Aorta (tissue), 5 donors: ENCODE measurements around the gene HCK. TPM values are rescaled to one million over a fixed set of nuclear protein-coding genes. Genes with fewer than 3 reads are reported as not detected.

Experiments
- ATAC-seq: fragments of 200-7000 bp; cut with Tn5 transposase; one replicate; pipeline ENCODE4 v1.9.1; 2022; ENCODE audit warnings: moderate library complexity; ENCODE audit not compliant: low FRiP score
- DNase-seq, 2 donors: peaks; one replicate each; pipeline ENCODE4 v3.0.0-alpha.2; 2020
- H3K27ac ChIP-seq, 2 donors: one replicate each; pipeline ENCODE4 v1.5.1; 2013; ENCODE audit warnings: low read length in 2 of 2, mild to moderate bottlenecking in 2 of 2, moderate library complexity in 2 of 2, control low read depth in 1 of 2, inconsistent platforms in 1 of 2, low read depth in 1 of 2
- H3K27me3 ChIP-seq, 2 donors: one replicate each; pipeline ENCODE4 v1.6.1; 2013; ENCODE audit warnings: control low read depth in 1 of 2, low read length in 1 of 2, mild to moderate bottlenecking in 1 of 2, moderate library complexity in 1 of 2; ENCODE audit not compliant: insufficient read depth in 2 of 2, control insufficient read depth in 1 of 2
- H3K36me3 ChIP-seq, 2 donors: one replicate each; pipeline ENCODE4 v1.6.1; 2013; ENCODE audit warnings: control low read depth in 1 of 2, low read length in 1 of 2, mild to moderate bottlenecking in 1 of 2; ENCODE audit not compliant: insufficient read depth in 2 of 2, control insufficient read depth in 1 of 2
- H3K4me1 ChIP-seq, 2 donors: one replicate each; pipeline ENCODE4 v1.6.1; 2013; ENCODE audit warnings: low read length in 2 of 2, control low read depth in 1 of 2, mild to moderate bottlenecking in 1 of 2, moderate library complexity in 1 of 2; ENCODE audit not compliant: insufficient read depth in 2 of 2, control insufficient read depth in 1 of 2
- H3K4me3 ChIP-seq, 2 donors: one replicate each; pipeline ENCODE4 v1.5.1; 2013; ENCODE audit warnings: low read length in 2 of 2, control low read depth in 1 of 2, mild to moderate bottlenecking in 1 of 2
- H3K9me3 ChIP-seq: one replicate; pipeline ENCODE4 v1.6.1; 2013; ENCODE audit warnings: mild to moderate bottlenecking, low read length; ENCODE audit not compliant: control insufficient read depth
- WGBS, 2 donors: extraction: QIAGEN DNeasy Blood & Tissue Kit; methylation state at CpG; one replicate each; pipeline ENCODE4 v1.1.7; 2013; 5-methylcytosine and 5-hydroxymethylcytosine counted together
- intact Hi-C, 2 donors: fragments of 100-400 bp; cut with DNase I; formaldehyde crosslinking; loops; one replicate each; pipeline versions ENCODE4 v1.14.2 to v1.15.0; 2022
- polyA plus RNA-seq, 2 donors: library from polyadenylated mRNA; stranded (reverse); fragments of 200-250 nt; gene quantifications; one replicate each; pipeline ENCODE4 v1.2.3, GENCODE V29; 2013
- total RNA-seq, 2 donors: library from RNA; stranded (reverse); fragmentation: NEBNext Ultra II Directional; extraction: Animal tissue kit (Norgen Biotek cat#: 25700); gene quantifications; one replicate each; pipeline ENCODE4 v1.2.1, GENCODE V29; 2021
- donor health status: healthy with polysubstance abuse.
- donor health status: Bipolar disorder and iron deficiency.
- donor health status: DM: no; HTN: no; CAD: no.
- donor health status: DM: no; HTN: no; CAD: no.
- donor health status: DM: yes; HTN: yes; CAD: no.

The HCK gene
- total and polyA plus RNA-seq, 4 donors = 4.0 to 28.6 (median 20.3) TPM

DNA sequence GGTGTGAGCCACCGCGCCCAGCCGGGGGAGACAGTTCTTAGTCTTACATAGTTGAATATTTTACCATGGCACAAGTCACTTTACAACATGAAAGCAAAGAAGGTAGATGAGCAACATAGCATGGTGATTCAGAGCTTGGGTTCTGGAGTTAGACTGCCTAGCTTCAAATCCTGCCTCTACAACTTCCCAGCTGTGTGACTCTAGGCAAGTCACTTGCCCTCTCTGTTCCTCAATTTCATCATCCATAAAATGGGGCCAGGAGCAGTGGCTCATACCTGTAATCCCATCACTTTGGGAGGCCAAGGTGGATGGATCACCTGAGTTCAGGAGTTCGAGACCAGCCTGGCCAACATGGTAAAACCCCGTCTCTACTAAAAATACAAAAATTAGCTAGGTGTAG lies 26.3 kb downstream of the HCK start:
- Histone ChIP-seq H3K27me3 (no peaks in the 10 kb centered on the region), H3K36me3 (no peaks in the 10 kb centered on the region), H3K4me1 (no peaks in the 10 kb centered on the region), H3K27ac (no peak overlapping the region), H3K4me3 (no peak overlapping the region), H3K9me3 (no peaks in the 10 kb centered on the region)
- no peak for ATAC-seq
- 73 to 96% methylated on average over 5 of the region's 5 CpGs for WGBS, 2 donors
- intact Hi-C loops = no loop called here
- no peak for DNase-seq

DNA sequence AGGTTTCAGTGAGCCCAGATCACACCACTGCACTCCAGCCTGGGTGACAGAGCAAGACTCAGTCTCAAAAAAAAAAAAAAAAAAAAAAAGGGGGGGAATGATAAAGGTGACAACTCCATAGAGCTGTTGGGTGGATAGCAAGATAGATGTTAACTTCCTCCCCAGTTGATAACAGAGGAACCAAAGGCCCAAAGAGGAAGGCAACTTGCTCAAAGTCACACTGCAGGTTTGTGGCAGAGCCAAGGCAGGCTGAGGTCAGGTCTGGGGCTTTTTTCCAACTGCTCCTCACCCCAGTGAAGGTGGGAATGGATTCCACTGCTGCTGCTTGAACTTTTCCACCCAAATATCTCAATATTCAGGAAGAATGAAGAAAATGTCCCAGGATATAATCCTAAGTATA lies 26.7 kb downstream of the HCK start:
- no peaks in the 10 kb centered on the region for H3K27me3 ChIP-seq
- no peaks in the 10 kb centered on the region for H3K4me1 ChIP-seq
- H3K36me3 ChIP-seq = no peaks in the 10 kb centered on the region
- DNase-seq (no peak), ATAC-seq (no peak)
- no peak overlapping the region for H3K4me3 ChIP-seq
- intact Hi-C loops = no loop called here
- H3K9me3 ChIP-seq = no peaks in the 10 kb centered on the region
- H3K27ac ChIP-seq = no peak overlapping the region

DNA sequence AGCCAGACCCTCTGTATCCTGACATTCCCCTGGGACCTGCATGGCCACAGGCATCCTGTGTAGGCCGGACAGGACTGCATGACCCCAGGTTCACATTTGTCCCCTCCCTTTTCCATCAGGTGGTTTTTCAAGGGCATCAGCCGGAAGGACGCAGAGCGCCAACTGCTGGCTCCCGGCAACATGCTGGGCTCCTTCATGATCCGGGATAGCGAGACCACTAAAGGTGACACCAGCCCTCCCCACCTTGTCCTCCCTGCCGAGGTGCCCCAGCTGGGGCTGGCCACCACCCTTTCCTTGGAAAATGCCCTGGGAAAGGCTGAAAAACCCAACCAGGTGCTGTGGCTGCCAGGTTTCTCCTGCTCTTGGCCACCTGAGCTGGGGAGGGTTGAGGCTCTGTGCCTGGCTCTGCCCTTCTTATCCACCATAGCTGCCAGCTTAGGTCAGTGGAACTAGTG lies 27.6 kb downstream of the HCK start:
- H3K36me3 ChIP-seq = no peaks in the 10 kb centered on the region
- ATAC-seq (no peak), DNase-seq (peak in 1 of 2 donors; percentile 51)

GRCh38 chr20:32080783-32081182 lies 28.7 kb downstream of the HCK start:
- no peaks in the 10 kb centered on the region for H3K36me3 ChIP-seq
- intact Hi-C loops = no loop called here
- no peak overlapping the region for H3K27ac ChIP-seq
- H3K9me3 ChIP-seq = no peaks in the 10 kb centered on the region
- 63 to 88% methylated on average over 3 of the region's 3 CpGs for WGBS, 2 donors
- no peaks in the 10 kb centered on the region for H3K4me1 ChIP-seq
- no peak for DNase-seq
- no peak overlapping the region for H3K4me3 ChIP-seq
- ATAC-seq = no peak
- H3K27me3 ChIP-seq = no peaks in the 10 kb centered on the region

More for the DNA sequence above, 27.6 kb downstream of the HCK start:
- WGBS, 2 donors = 67% methylated on average over 8 of the region's 8 CpGs
- Histone ChIP-seq H3K4me1 (no peaks in the 10 kb centered on the region), H3K9me3 (no peaks in the 10 kb centered on the region), H3K4me3 (no peak overlapping the region), H3K27me3 (no peaks in the 10 kb centered on the region), H3K27ac (no peak overlapping the region)
- intact Hi-C loops = no loop called here

- no peaks in the 10 kb centered on the region for H3K27me3 ChIP-seq
- no peaks in the 10 kb centered on the region for H3K36me3 ChIP-seq
- H3K27ac ChIP-seq = no peak overlapping the region
- no peaks in the 10 kb centered on the region for H3K4me1 ChIP-seq
- 81 to 86% methylated on average over 6 of the region's 6 CpGs for WGBS, 2 donors
- ATAC-seq (no peak), DNase-seq (no peak)
- intact Hi-C loops = no loop called here
- H3K9me3 ChIP-seq = no peaks in the 10 kb centered on the region
- H3K4me3 ChIP-seq = no peak overlapping the region
Observed at GRCh38 chr20:32083469-32083868, 31.4 kb downstream of the HCK start.

DNA sequence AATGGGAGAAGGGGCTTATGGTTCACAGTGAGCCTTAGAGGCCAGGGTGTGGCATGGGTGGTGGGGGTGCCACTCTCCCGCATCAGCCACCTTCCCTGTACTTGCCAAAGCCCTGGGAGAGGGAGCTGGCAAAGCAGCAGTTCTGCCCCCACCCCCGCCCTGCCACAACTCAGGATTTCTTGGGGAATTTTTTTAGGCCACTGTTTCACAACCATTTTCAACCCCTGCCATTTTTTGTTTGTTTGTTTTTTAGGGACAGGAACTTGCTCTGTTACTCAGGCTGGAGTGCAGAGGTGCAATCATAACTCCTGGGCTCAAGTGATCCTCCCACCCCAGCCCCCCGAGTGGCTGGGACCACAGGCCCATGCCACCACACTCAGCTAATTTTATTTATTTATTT lies 35.0 kb downstream of the HCK start:
- H3K27me3 ChIP-seq = no peaks in the 10 kb centered on the region
- no peak overlapping the region for H3K4me3 ChIP-seq
- intact Hi-C loops = no loop called here
- H3K9me3 ChIP-seq = no peaks in the 10 kb centered on the region
- no peak overlapping the region for H3K27ac ChIP-seq
- DNase-seq = no peak
- 74 to 82% methylated on average over 3 of the region's 3 CpGs for WGBS, 2 donors
- ATAC-seq = no peak
- no peaks in the 10 kb centered on the region for H3K36me3 ChIP-seq
- H3K4me1 ChIP-seq = no peaks in the 10 kb centered on the region

- no peaks in the 10 kb centered on the region for H3K27me3 ChIP-seq
- DNase-seq (no peak), ATAC-seq (no peak)
- intact Hi-C loops = no loop called here
- no peaks in the 10 kb centered on the region for H3K9me3 ChIP-seq
- 86 to 89% methylated on average over 3 of the region's 3 CpGs for WGBS, 2 donors
- H3K36me3 ChIP-seq = no peaks in the 10 kb centered on the region
- no peak overlapping the region for H3K4me3 ChIP-seq
- H3K27ac ChIP-seq = no peak overlapping the region
- H3K4me1 ChIP-seq = no peaks in the 10 kb centered on the region
Observed at GRCh38 chr20:32088759-32089158, 36.7 kb downstream of the HCK start.

DNA sequence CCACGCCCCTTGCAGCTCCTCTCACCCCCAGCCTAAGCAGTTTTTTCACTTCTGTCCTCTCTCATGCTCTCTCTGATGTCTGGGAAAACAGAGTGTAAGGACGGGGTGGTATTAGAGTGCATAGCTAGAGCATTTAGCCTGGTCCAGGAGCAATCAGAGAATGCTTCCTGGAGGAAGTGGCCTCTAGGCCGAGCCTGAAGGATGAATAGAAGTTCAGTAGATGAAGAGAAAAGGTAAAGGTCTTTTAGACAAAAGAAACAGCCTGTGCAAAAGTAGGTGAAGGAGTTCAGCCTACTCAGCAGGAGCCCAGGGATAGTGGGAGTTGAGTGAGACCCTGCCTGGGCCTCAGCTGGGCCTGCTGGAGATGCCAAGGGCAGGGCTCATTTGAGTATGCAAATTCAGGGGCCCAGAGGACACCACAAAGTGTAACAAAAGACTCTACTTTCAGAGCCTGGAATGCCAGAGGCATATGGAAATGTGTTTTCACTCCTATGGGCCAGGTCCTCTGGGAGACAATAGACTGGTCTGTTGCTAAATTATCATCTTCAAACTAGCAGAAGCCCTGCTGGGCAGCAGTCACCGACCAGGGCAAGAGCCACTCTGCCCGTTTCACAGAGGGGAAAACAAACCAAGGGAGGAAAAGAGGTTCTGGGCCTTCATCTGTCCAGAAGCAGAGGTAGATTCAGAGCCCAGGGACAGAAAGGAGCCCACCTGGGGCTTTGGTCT lies 37.8 kb downstream of the HCK start:
- no peaks in the 10 kb centered on the region for H3K27me3 ChIP-seq
- ATAC-seq (no peak), DNase-seq (no peak)
- H3K9me3 ChIP-seq = no peaks in the 10 kb centered on the region
- no peaks in the 10 kb centered on the region for H3K4me1 ChIP-seq
- no peak overlapping the region for H3K4me3 ChIP-seq
- WGBS, 2 donors = 58 to 62% methylated on average over 5 of the region's 5 CpGs
- H3K36me3 ChIP-seq = no peaks in the 10 kb centered on the region
- no peak overlapping the region for H3K27ac ChIP-seq
- intact Hi-C loops = loop anchor here in 1 of 2 donors (5.0 kb wide), 1 partner anchor 267 kb away; no protein-coding TSS in a partner anchor

DNA sequence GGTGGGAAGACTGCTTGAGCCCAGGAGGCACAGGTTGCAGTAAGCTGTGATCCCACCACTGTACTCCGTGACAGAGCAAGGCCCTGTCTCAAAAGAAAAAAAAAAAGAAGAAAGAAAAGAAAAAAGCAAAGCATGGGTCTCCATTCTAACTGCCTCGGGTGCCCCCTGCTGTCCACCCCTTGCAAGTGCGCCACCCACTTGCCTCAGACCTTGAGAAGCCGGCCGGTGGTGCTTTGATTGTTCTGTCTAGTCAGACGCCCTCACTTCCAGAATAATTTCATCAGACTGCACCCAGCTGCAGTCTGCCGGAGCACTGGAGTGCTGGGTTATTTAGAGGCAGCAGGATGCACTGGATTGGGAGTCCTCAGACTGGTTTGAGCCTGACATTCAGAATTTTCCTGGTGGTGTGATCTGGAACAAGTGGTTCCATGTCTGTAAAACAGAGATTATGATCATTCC lies 39.9 kb downstream of the HCK start:
- Histone ChIP-seq H3K27me3 (no peaks in the 10 kb centered on the region), H3K27ac (no peak overlapping the region), H3K4me1 (no peaks in the 10 kb centered on the region), H3K36me3 (no peaks in the 10 kb centered on the region), H3K4me3 (no peak overlapping the region), H3K9me3 (no peaks in the 10 kb centered on the region)
- 4% methylated on average over 7 of the region's 7 CpGs for WGBS, 2 donors
- peak; percentile 84 to 91 for DNase-seq
- ATAC-seq = peak; percentile 70
- intact Hi-C loops = loop anchor here in 1 of 2 donors (5.0 kb wide), 1 partner anchor 270 kb away; no protein-coding TSS in a partner anchor
